Activated CD4-positive, alpha-beta T cell treated with anti-CD3 and anti-CD28 coated beads, Interleukin-10, Interleukin-2, amounts not matched to agents 100 ng/mL and 50 ng/mL, durations not matched to agents 16 hours and 8 hours (primary cell): ENCODE results near the gene TM9SF2.
A peak's percentile ranks its signal among the peaks of the same experiment; 100 is the strongest.
"Not testable (repeated sequence)": the region's sequence is repeated elsewhere in the genome, so short reads cannot be mapped to it uniquely, and the experiment has no call there.

Experiments
- DNase-seq: peaks from one replicate; pipeline ENCODE4 v3.0.0-alpha.2; 2020

The TM9SF2 gene, protein sequence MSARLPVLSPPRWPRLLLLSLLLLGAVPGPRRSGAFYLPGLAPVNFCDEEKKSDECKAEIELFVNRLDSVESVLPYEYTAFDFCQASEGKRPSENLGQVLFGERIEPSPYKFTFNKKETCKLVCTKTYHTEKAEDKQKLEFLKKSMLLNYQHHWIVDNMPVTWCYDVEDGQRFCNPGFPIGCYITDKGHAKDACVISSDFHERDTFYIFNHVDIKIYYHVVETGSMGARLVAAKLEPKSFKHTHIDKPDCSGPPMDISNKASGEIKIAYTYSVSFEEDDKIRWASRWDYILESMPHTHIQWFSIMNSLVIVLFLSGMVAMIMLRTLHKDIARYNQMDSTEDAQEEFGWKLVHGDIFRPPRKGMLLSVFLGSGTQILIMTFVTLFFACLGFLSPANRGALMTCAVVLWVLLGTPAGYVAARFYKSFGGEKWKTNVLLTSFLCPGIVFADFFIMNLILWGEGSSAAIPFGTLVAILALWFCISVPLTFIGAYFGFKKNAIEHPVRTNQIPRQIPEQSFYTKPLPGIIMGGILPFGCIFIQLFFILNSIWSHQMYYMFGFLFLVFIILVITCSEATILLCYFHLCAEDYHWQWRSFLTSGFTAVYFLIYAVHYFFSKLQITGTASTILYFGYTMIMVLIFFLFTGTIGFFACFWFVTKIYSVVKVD

DNA sequence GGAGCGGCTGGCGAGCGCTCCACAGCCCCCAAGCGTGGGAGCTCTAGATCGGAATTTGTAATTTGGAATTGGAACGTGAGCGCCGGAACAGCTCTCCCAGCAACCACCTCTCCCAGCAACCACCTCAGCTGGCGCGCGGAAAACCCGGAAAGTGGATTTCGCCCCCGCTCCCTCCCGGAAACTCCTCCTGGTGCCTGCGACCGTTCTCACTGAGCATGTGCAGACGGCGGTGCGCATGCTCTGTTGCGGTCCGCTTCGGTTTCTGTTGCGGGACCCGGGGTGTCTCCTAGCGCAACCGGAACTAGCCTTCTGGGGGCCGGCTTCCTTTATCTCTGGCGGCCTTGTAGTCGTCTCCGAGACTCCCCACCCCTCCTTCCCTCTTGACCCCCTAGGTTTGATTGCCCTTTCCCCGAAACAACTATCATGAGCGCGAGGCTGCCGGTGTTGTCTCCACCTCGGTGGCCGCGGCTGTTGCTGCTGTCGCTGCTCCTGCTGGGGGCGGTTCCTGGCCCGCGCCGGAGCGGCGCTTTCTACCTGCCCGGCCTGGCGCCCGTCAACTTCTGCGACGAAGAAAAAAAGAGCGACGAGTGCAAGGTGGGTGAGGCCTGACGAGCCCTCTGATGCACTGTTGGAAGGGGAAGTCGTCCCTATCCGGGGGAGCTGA is at the start of gene TM9SF2:
Gene TM9SF2, plus strand, starts transcription at position 289 of the 664 bp plus-strand sequence. Its CDS starts 135 bp downstream, at position 424.
- peak; percentile 97 for DNase-seq

DNA sequence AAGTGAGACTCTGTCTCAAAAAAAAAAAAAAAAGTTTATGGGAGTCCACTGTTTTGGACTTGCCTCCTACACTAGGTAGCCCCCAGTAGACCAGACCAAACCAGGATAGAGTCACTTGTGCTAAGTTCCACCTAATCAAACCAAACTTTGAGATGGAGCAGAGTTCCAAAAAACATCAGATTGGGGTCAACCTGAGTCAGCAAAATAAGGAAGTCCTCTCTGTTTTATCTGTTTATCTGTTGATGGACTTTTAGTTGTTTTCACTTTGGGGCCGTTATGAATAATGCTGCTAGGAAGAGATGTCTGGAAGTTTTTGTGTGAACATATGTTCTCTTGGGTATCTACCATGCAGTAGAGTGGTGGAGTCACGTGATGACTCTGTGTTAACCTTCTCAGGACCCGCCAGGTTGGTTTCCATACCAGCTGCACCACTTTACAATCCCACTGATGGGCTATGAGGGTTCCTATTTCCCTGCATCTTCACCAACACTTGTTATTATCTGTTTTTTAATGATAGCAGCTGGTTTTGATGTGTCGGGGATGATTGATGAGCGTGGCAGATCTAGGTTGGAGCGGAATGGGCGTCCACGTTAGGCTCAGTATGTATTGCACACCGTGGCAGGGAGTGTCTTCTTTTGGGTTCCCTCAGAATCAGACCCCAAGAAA is 46.6 kb upstream of the TM9SF2 start:
- no peak for DNase-seq

GRCh38 chr13:99459099-99459850 is 42.0 kb upstream of the TM9SF2 start:
- DNase-seq = peak; percentile 51

GRCh38 chr13:99460802-99461201 is 40.5 kb upstream of the TM9SF2 start:
- DNase-seq = not testable (repeated sequence)

GRCh38 chr13:99463646-99464397 is 37.5 kb upstream of the TM9SF2 start:
- no peak for DNase-seq

- DNase-seq = peak; percentile 60
These were observed 36.8 kb upstream of the TM9SF2 start for GRCh38 chr13:99464441-99464949.

DNA sequence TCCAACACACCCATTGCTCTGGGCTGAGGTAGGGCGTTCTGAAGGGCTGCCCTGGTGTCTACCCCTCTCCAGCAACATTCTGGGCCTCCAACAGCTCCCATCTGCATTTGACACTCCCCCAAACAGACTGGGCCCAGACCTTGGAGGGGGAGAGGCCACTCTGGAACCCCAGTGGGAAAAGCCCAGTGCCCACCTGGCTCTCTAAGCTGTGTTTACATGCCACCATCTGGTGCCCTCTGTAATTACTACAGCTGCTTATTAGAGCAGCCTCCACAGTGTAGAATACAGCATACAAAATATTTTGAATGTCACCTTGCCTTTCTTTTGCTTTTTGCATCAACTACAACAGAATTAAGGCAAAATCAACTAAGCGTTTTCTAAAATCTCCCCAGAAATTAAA is 35.8 kb upstream of the TM9SF2 start:
- DNase-seq = no peak

DNA sequence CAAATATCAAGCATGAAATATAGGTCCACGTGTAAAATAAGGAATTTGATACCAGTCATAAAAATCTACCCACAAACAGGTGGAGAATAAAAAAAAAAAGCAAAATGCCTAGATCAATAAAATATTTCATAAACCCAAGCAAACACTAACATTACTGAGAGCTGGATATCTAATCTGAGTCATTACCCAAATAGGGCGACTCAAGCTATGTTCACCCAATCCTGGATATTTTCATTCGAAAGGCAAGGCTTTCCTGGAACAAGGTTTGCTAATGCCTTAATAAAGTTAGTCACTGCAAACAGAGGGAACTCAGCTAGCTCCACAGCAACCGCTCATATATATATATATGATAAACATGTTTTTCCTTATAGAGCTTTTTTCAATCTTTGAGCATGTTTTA is 33.5 kb upstream of the TM9SF2 start:
- no peak for DNase-seq

DNA sequence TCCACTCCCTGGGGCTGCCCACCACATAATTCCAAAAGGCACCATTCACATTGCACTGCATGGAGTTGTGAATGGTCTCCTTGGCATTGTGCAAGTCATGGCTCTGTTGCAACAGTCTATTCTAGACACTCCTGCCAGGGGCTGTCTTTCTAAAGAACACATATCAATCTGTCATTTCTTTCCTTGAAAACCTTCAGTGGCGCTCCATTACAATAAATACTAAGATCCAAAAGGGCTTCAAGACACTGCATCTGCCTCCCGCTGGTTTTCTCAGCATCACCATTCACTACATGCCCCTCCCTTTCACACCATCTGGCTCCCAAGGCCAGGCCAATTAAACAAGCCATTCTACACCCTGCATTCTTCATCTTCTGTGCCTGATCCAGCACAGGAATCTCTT is 32.2 kb upstream of the TM9SF2 start:
- DNase-seq = no peak

- no peak for DNase-seq
These were observed 31.2 kb upstream of the TM9SF2 start for GRCh38 chr13:99470027-99470426.

DNA sequence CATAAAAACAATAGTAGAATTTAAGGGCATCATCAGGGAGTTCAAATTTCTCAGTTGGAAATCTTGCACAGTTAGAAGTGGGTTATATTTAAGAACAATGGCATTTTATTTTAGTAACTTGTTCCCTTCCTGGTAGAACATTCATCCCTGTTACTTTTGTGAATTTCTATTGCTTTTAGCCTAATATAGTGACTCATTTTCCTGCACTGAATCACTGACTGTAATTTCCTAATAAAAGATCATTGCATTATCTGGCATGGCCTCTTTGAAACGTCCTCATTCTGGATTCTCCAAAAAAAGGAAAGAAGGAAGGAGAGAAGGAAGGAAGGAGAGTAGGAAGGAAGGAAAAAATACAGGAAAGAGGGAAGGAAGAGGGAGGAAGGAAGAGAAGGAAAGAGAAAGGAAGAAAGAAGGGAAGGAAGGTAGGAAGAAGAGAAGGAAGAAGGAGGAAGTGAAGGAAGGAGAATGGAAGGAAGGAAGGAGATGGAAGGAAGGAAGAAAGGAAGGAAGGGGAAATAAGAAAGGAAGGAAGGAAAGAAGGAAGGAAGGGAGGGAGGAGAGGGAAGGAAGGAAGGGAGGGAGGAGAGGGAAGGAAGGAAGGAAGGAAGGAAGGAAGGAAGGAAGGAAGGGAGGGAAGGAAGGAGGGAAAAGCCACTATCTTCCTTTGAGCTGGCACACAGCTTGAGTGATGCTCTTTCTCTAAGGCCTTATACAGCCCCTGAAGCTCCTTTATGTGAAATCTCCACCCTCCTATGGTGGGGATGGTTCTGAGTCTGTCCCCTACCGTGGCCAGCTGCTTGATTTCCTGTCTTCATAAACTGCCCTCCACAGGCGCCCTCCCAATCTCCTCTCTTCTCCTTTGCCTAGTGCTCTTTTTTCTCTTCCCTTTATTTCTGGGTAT is 29.8 kb upstream of the TM9SF2 start:
- DNase-seq = no peak

GRCh38 chr13:99472122-99472440 is 29.2 kb upstream of the TM9SF2 start:
- DNase-seq = no peak

GRCh38 chr13:99473515-99473914 is 27.8 kb upstream of the TM9SF2 start:
- DNase-seq = no peak

- no peak for DNase-seq
These were observed 24.6 kb upstream of the TM9SF2 start for GRCh38 chr13:99476648-99477047.

- no peak for DNase-seq
These were observed 23.8 kb upstream of the TM9SF2 start for GRCh38 chr13:99477493-99477892.

DNA sequence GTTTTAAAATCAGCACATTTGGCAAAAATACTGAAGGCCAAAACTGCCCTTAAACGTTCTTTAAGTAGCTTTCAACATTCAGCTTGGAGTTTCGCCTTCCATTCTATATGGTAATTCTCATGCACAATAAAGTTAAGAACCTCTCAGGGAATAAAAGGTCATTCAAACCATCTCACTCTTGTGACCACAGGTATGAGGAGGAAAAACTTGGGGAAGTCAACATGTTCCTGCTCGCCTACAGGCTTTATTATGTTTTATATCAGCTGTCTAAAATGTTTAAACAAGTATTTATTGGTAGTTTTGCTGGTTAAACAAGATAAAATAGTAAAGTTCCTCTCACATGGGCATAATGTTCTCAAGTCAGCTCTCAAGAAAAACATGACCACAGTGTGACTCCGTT is 19.9 kb upstream of the TM9SF2 start:
- DNase-seq = no peak

GRCh38 chr13:99484473-99484872 is 16.8 kb upstream of the TM9SF2 start:
- DNase-seq = peak; percentile 38

- no peak for DNase-seq
These were observed 14.3 kb upstream of the TM9SF2 start for GRCh38 chr13:99486996-99487395.

DNA sequence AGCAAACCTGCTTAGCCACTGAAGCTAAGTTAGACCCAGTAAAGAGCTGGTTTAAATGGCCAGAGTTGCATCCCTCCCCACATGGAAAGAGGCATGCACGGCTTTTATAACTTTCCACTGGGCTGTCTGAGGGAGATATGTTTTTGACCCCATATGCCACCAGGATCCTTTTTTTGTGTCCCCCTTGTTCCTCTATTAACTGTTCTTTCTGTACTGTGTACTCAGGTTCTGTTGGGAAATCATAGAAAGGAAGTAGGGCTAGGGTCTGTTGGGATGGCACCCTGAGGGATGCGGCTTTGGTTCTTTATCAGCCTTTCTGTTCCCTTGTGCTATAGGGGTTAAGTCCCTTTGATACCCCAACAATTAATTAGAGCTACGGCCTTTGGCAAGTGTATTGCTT is 12.2 kb upstream of the TM9SF2 start:
- no peak for DNase-seq

- not testable (repeated sequence) for DNase-seq
These were observed 9.5 kb upstream of the TM9SF2 start for GRCh38 chr13:99491750-99492149.
